NCI-H2196 treated with DMSO at 0.1 percent for 48 hours (cell line): ENCODE measurements around the gene DPP7.
"Not testable (repeated sequence)": the region's sequence is repeated elsewhere in the genome, so short reads cannot be mapped to it uniquely, and the experiment has no call there.

Experiments used
- DNase-seq: peaks from one replicate; lab custom pipeline; 2025; ENCODE audit not compliant: unreplicated experiment; lab: John Stamatoyannopoulos, UW

The DPP7 gene

DNA sequence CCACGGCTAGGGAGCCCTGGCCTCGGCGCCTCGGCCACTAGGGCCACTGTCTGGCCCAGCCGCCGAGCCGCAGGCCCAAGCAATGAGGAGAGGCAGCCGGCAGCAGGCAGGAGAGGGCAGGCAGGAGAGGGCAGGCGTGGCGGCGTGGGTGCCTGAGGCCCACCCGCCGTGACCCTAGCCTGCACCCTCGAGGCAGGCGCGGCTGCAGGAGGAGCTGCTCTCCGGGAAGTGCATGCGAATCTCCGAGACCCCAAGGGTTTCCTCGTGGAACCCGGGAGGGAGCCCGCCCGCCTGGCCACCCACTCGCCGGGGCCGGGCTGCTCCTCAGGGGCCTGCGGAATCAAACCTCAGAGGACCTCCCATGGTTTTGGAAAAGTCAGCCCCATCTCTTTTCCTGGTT lies 33.7 kb upstream of the DPP7 start:
- DNase-seq: no peak

GRCh38 chr9:137147793-137148160 lies 33.2 kb upstream of the DPP7 start:
- no peak for DNase-seq

GRCh38 chr9:137147091-137147792 lies 32.7 kb upstream of the DPP7 start:
- DNase-seq: no peak

DNA sequence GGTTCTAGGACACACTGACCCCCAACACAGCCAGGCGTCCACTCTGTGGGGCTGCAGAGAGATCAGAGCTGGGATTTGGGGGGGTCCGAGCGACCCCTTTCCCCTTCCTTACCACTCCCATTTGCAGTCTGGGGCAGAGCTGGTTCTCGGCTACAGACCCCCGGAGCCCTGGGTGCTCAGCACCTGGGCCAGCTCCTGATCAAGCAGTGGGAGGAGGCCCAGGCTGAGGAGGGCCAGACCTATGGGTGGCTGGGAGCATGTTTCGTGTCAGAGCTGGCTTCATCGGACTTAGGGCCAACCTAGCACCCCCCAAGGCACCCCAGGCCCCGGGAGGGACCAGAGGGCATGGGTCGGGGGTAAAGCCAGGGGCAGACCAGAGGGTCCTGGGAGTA lies 32.0 kb upstream of the DPP7 start:
- no peak for DNase-seq

DNA sequence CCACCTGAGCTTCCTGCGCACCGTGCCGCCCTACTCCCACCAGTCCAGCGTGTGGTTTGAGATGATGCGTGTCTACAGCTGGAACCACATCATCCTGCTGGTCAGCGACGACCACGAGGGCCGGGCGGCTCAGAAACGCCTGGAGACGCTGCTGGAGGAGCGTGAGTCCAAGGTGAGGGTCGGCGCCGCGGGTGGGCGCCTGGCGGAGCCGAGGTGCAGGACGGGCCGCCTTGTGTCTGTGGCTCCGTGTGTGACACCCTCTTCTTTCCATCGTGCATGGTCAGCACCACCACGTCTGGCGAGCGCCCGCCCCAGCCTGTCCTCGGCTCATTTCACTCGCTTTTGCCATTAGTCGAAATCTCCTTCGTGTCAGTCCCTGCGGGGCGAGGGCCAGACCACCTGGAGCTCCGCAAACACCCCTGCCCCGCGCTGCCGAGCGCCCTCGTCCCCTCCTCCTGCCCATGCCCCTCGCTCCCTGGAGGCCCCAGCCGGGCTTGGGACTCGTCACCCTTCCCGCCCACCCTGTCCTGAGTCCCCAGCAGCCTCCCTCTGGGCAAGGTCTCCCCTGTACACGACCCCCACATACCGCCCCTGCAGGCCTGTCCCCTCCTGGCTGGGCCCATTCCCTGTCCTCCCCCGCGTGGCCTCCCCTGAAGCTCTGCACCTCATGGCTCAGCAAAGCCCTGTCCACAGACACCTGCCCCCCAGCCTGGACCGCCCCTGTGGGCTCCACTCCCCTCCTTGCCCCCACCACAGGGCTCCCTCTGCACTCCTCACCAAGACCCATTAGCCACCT lies 31.4 kb upstream of the DPP7 start:
- DNase-seq: no peak

DNA sequence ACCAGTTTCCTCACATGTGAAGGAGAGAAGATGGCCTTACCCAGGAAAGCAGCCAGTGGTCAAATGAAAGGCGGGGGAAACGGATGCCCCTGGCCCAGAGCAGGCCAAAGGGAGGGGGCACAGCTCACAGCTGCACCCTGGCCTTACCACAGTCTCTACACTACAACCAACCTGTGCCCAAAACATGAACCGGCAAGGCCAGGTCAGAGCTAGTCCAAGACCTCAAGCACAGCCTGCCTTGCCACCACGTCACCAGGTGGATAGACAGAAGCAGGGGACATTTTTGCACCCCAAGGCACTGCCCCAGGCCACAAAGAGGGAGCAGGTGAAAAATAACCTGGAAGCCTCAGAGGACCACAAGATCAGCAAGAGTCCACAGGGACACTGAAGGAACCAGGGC lies 28.9 kb upstream of the DPP7 start:
- DNase-seq: no peak

DNA sequence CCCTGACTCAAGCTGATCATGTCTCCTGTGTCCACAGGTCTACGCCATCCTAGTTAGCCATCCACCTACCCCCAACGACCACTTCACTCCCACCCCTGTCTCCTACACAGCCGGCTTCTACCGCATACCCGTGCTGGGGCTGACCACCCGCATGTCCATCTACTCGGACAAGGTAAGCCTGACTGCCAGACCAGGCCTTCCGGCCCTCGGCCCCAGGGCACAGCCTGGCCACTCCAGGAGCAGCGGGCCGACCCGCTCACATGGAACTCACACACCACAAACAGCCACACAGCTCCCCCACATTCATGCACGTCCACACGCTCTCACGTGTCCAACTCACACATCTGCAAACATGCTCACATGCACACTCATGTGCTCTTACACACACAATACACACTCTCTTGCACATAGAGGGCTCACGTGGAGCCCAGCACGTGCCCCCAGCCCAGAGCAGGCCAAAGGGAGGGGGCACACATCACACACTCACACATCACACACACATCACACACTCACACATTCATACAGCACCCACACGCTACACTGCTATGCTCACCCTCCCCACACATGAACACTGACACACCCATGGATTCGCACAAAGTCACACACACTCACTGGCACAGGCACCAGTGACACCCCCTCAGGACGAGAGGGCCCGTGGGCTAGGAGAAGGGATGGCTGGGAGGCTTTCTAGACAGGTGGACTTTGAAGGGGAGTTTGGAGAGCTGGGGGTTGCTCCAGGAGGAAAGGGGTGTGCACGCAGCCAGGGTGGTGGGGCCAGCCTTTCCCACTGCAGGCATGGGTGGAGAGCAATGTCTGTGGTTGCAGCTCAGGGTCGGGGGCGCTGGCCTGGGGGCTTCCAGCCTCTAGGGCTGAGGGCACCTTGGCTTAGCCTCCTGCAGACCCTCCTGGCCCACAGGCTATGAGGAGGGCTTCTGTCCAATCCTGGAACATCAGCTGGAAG lies 27.7 kb upstream of the DPP7 start:
- DNase-seq: no peak

- DNase-seq: no peak
Observed at GRCh38 chr9:137141050-137141810, 26.7 kb upstream of the DPP7 start.

DNA sequence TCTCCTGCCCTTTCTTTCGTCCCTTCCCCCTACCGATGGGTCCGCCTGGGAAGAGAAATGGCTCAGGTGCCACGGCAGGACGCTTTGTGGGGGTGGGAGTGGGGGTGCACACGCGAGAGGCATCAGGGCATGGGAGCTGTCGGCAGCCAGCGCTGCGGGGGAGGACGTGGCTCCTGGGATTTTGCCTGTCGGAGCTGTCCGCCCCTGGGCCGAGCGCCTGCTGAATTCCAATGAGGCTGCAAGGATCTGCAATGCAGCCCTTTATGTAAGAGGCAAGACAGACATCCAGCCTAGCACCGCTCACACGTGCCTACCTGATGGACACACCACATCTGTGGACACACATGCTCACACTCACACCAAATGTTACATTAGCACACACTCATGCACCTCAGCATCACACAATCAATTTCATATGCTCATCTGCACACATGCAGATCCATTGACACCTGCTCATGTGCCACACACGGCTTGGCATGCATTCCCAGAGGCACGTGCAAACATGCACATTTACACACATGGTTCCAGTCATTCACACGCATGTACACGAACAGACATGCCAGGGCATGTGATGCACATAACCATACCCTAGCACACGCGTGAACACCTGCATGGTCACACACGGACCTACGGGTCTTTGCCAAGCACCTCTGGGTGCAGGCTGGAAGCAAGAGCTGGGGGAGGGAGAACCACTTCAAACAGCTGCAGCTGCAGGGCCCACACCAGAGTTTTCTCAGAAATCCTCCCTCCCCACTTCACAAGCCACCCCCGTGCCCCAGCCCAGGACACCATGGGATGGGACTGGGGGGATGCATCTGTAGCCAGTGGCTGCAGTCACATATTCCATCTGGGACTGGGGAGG lies 25.8 kb upstream of the DPP7 start:
- no peak for DNase-seq

DNA sequence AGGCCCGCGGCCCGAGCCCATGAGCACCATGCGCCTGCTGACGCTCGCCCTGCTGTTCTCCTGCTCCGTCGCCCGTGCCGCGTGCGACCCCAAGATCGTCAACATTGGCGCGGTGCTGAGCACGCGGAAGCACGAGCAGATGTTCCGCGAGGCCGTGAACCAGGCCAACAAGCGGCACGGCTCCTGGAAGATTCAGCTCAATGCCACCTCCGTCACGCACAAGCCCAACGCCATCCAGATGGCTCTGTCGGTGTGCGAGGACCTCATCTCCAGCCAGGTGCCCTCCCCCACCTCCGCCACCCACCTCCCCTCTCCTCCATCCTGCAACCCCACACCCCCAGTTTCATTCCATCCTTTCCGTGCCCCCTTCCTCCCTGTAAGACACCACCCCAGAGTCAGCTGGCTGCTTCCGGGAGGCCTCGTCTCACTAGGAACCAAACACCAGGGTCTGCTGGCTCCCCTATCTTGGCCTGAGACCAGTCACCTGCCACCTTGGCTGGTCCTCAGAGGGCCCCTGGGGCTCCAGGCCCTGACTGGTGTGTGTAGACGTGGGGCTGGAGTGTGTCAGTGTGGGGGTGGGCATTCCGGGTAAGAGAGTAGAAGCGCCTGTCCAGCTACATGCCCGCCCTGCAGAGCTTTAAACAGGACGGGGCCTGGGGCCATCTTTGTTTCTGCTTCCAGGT lies 25.1 kb upstream of the DPP7 start:
- no peak for DNase-seq

- no peak for DNase-seq
Observed at GRCh38 chr9:137138722-137139467, 24.4 kb upstream of the DPP7 start, which contains the start of gene GRIN1. Gene GRIN1, plus strand, starts transcription at chr9:137139154. Its CDS starts 333 bp downstream, at chr9:137139487.

DNA sequence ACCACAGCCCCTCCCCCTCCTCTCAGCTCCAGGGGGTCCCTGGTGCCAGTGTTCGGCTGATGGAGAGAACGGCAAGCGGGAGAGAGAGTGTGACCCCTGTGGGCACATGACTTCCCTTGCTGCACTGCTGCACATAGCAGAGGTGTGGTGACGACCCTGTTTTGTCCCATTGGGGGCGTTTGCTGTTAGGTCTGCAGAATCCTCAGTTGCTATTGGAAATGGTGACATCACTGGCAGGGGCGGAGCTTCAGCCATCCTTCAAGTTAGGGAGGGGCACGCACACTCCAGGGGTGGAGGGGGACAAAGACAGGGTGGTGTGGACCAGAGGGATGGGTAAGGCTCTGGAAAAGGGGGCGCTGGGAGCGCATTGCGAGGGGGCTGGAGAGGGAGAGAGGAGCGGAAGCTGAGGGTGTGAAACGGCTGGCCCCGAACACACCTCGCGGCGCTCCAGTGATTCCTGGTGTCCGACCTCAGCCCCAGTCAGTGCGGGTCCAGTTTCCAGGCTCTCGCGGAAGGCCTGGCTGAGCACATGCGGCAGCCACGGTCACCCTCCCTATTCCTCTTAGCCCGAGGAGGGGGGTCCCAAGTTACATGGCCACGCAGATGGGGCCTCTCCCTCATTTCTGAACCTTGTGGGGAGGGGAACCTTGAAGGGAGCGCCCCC lies 23.7 kb upstream of the DPP7 start:
- DNase-seq: no peak

DNA sequence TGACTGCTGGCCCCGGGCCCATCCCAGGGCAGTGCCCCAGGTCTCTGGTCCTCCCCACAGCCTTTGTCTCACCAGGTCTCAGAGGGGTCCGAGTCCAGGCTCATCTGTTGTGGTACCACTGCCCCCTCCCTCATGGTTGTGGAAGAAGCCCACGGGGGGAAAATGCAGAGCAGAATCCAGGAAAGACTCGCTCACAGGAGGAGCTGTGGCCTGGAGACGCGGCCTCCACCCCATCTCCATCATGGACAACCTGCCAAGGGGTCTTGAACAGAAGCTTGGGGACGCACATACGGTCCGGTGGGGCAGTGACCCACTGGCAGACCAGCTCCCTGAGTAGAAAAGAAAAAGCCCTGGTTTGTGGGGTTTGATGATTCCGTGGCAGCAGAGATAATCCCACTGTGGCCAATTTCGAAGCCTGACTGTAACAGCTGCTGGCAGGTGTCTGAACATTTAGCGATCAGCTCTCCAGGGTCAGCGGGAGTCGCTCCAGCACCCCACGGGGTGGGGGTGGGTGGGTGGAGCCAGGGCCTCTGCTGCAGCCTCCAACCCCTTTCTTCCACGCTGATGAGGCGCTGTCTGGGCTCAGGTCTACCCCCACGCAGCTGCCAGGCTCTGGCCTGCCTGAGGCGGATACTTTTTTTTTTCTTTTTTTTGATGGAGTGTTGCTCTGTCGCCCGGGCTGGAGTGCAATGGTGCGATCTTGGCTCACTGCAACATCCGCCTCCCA lies 22.5 kb upstream of the DPP7 start:
- no peak for DNase-seq

- no peak for DNase-seq
Observed at GRCh38 chr9:137136261-137136880, 21.8 kb upstream of the DPP7 start.

GRCh38 chr9:137135154-137135553 lies 20.6 kb upstream of the DPP7 start:
- DNase-seq: not testable (repeated sequence)

GRCh38 chr9:137134191-137134590 lies 19.7 kb upstream of the DPP7 start:
- DNase-seq: no peak
